ENCODE data around the gene SFMBT2.
"Not testable (repeated sequence)": the region's sequence is repeated elsewhere in the genome, so short reads cannot be mapped to it uniquely, and the experiment has no call there.

Gene SFMBT2

DNA sequence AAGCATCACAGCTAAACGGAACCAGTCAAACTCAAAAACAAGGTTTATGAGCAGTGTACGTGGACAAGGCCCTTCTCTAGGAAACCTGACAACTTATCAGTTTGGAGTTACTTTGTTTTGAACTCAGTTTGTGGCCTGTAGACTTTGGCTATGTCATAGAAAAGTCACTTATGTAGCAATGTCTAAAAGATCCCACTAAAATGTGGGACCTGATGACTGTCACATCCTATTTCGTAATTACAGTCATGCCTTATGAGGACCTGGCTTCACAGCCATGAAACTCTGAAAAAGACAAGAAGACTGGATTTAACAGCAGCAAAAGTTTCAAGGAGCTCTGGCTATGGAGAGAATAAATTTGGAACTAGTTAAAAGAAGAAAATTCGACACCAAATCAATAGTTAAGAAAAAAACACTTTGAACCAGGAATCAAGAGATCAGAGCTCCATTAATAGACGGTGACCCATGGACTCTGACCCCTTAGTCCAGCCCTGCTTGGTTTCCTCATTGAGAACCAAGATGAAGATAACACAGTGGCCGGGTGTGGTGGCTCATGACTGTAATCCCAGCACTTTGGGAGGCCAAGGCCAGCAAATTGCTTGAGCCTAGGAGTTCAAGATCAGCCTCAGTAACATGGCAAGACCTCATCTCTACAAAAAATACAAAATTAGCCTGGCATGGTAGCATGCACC lies 204.3 kb downstream of the SFMBT2 start:
- Histone ChIP-seq H3K9ac (ENCODE audit: low read length) (no peak overlapping the region), H3K36me3 (ENCODE audit: control insufficient read depth, insufficient read depth, low read length, severe bottlenecking) (no peaks in the 10 kb centered on the region), H3K4me3 (ENCODE audit: low read length) (no peak overlapping the region), H3K9me3 (ENCODE audit: control insufficient read depth, low read length) (no peaks in the 10 kb centered on the region), H3K27me3 (replicated peaks; ENCODE audit: control insufficient read depth, insufficient read depth, low read length) (no peaks in the 10 kb centered on the region), H3K4me1 (ENCODE audit: control insufficient read depth, insufficient read depth, low read length) (no peaks in the 10 kb centered on the region)
- DNase-seq (ENCODE audit: low read depth): no peak

DNA sequence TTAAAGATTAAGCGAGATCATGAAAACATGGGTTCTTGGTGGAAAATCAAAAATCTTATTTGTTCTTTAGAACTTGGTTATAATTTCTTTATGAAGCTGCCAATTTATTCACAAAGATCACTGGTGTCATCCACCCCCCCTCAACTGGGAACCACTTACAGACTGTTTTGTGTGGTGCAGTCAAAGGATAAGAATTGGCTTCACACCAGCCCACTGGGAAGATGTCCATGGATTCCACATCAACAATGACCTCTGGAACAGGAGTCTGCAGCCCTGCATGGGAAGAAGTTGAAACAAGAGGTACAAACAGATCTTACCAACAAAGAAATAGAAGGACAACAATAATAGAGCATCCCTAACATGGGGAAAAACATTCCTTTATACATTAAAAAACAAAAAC lies 205.2 kb downstream of the SFMBT2 start:
- H3K9ac ChIP-seq (ENCODE audit: low read length): no peak overlapping the region
- no peaks in the 10 kb centered on the region for H3K9me3 ChIP-seq (ENCODE audit: control insufficient read depth, low read length)
- no peaks in the 10 kb centered on the region for H3K27me3 ChIP-seq (replicated peaks; ENCODE audit: control insufficient read depth, insufficient read depth, low read length)
- no peak overlapping the region for H3K4me3 ChIP-seq (ENCODE audit: low read length)
- H3K36me3 ChIP-seq (ENCODE audit: control insufficient read depth, insufficient read depth, low read length, severe bottlenecking): no peaks in the 10 kb centered on the region
- no peak for DNase-seq (ENCODE audit: low read depth)
- no peaks in the 10 kb centered on the region for H3K4me1 ChIP-seq (ENCODE audit: control insufficient read depth, insufficient read depth, low read length)

DNA sequence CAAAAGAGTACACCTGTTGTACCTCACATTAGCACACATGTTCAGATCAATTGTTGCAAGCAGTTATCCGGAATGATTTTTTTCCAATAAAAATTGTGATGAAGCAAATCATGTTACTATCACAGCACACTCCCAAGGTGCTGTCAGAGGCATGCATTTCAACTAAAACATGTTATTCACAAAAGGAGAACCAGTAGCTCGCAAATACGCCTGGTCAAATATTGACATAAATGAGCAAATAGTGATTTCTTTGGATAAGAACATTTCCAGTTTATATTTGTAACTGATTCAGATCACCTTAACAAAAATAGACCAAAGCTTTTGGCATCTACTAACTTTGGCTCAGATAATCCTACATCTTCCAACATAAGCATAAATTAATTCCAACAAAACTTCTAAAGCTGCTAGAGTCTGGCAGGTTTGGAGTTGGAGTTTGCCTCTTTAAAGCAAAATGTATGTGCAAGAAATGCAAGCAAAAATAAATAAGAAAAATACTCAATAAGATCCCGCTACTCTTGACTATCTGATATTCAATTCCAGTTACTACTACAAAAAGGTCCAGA lies 208.0 kb downstream of the SFMBT2 start:
- Histone ChIP-seq H3K27me3 (replicated peaks; ENCODE audit: control insufficient read depth, insufficient read depth, low read length) (no peaks in the 10 kb centered on the region), H3K36me3 (ENCODE audit: control insufficient read depth, insufficient read depth, low read length, severe bottlenecking) (no peaks in the 10 kb centered on the region), H3K4me1 (ENCODE audit: control insufficient read depth, insufficient read depth, low read length) (no peaks in the 10 kb centered on the region)

DNA sequence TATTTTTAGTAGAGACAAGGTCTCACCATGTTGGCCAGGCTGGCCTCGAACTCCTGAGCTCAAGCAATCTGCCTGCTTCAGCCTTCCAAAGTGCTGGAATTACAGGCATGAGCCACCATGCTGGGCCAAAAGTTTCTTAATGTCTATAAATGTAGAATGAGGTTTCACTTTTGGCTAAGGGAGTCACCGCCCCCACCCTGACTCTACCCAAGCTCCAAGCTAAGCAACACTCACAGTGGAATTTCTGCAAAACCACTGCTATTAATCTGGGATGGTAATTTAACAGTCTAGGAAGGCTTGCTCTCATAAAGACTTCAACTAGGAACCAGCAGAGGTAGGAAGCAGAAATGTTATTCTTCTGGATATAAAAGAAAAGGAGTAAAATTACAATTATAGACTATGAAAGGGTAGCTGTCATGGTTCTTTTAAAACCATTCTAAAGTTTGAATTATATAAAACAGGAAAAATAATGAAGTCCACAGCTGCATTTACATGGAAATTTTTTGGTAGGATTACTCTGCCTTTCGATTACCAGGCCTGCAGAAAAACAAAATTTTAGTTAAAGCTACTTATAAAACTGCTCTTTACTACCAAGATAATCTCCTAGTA lies 211.6 kb downstream of the SFMBT2 start:
- no peaks in the 10 kb centered on the region for H3K27me3 ChIP-seq (replicated peaks; ENCODE audit: control insufficient read depth, insufficient read depth, low read length)
- no peak overlapping the region for H3K9ac ChIP-seq (ENCODE audit: low read length)
- H3K4me3 ChIP-seq (ENCODE audit: low read length): no peak overlapping the region
- H3K36me3 ChIP-seq (ENCODE audit: control insufficient read depth, insufficient read depth, low read length, severe bottlenecking): no peaks in the 10 kb centered on the region
- peaks cover 3% of the 10 kb centered on the region for H3K9me3 ChIP-seq (ENCODE audit: control insufficient read depth, low read length)
- DNase-seq (ENCODE audit: low read depth): no peak
- no peaks in the 10 kb centered on the region for H3K4me1 ChIP-seq (ENCODE audit: control insufficient read depth, insufficient read depth, low read length)

More for the DNA sequence above, 208.0 kb downstream of the SFMBT2 start:
- Histone ChIP-seq H3K9ac (ENCODE audit: low read length) (no peak overlapping the region), H3K4me3 (ENCODE audit: low read length) (no peak overlapping the region), H3K9me3 (ENCODE audit: control insufficient read depth, low read length) (no peaks in the 10 kb centered on the region)
- DNase-seq (ENCODE audit: low read depth): no peak

DNA sequence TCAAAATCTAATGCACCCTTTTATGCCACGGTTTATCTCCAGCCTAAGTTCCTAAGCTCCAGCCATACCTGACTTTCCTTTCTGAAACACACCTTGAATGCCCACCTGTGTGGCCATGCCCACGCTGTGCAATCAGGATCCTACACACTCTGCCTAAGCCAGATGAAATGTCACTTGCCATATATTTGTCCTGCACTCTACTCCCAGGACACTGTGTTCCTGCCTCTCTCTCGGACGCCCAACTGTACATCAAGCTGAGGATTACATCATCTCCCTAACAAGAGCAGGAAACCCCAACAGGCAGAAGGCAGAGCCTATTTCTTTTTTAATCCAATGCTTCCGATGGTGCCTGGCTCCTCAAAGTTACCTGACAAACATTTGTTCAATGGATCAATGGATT lies 214.6 kb downstream of the SFMBT2 start:
- H3K27me3 ChIP-seq (replicated peaks; ENCODE audit: control insufficient read depth, insufficient read depth, low read length): no peaks in the 10 kb centered on the region
- H3K36me3 ChIP-seq (ENCODE audit: control insufficient read depth, insufficient read depth, low read length, severe bottlenecking): no peaks in the 10 kb centered on the region
- H3K4me1 ChIP-seq (ENCODE audit: control insufficient read depth, insufficient read depth, low read length): peaks cover 5% of the 10 kb centered on the region
- DNase-seq (ENCODE audit: low read depth): no peak
- no peak overlapping the region for H3K4me3 ChIP-seq (ENCODE audit: low read length)
- H3K9me3 ChIP-seq (ENCODE audit: control insufficient read depth, low read length): peaks cover 3% of the 10 kb centered on the region
- no peak overlapping the region for H3K9ac ChIP-seq (ENCODE audit: low read length)

DNA sequence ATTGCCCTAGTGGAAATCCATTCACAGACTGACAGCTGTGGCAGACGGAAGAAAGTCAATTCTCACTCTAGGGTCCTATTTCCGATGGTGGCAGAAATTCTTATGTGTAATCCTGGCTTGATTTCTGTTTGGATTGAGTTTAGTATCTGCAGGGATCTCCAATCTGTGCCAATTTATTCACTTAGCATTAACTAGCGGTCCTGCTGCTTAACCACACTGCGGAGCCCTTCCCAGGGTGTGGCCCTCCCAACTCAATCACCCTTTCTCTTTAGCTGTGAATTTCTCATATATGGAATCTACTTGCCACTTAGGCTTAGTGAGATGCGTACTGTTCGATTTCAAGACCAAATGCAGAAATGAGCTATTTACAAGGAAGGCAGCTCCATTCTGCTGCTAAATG lies 215.7 kb downstream of the SFMBT2 start:
- Histone ChIP-seq H3K9ac (ENCODE audit: low read length) (no peak overlapping the region), H3K9me3 (ENCODE audit: control insufficient read depth, low read length) (peaks cover 3% of the 10 kb centered on the region), H3K27me3 (replicated peaks; ENCODE audit: control insufficient read depth, insufficient read depth, low read length) (no peaks in the 10 kb centered on the region), H3K4me3 (ENCODE audit: low read length) (no peak overlapping the region), H3K36me3 (ENCODE audit: control insufficient read depth, insufficient read depth, low read length, severe bottlenecking) (no peaks in the 10 kb centered on the region), H3K4me1 (ENCODE audit: control insufficient read depth, insufficient read depth, low read length) (peaks cover 5% of the 10 kb centered on the region)
- no peak for DNase-seq (ENCODE audit: low read depth)

DNA sequence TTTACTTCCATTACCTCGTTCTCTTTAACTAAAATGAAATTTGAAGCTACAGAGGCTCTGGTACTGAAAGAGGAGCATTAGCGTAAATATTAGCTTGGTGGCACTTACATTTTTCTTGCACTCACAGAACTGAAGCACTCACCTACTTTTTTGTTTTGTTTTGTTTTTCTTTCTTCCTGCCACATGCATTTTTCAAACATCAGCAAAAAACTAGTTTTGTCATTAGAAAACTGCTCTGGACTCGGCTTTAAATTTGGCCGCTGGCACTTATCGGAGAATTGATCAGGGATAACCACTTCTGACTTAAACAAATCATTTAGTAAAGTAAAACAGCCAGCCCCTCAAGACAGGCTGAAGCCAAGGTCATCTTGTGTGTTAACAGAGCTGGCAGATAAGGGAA lies 216.3 kb downstream of the SFMBT2 start:
- no peak overlapping the region for H3K4me3 ChIP-seq (ENCODE audit: low read length)
- no peaks in the 10 kb centered on the region for H3K36me3 ChIP-seq (ENCODE audit: control insufficient read depth, insufficient read depth, low read length, severe bottlenecking)
- peaks cover 3% of the 10 kb centered on the region for H3K9me3 ChIP-seq (ENCODE audit: control insufficient read depth, low read length)
- DNase-seq (ENCODE audit: low read depth): no peak
- H3K4me1 ChIP-seq (ENCODE audit: control insufficient read depth, insufficient read depth, low read length): peaks cover 5% of the 10 kb centered on the region
- no peak overlapping the region for H3K9ac ChIP-seq (ENCODE audit: low read length)
- H3K27me3 ChIP-seq (replicated peaks; ENCODE audit: control insufficient read depth, insufficient read depth, low read length): no peaks in the 10 kb centered on the region

DNA sequence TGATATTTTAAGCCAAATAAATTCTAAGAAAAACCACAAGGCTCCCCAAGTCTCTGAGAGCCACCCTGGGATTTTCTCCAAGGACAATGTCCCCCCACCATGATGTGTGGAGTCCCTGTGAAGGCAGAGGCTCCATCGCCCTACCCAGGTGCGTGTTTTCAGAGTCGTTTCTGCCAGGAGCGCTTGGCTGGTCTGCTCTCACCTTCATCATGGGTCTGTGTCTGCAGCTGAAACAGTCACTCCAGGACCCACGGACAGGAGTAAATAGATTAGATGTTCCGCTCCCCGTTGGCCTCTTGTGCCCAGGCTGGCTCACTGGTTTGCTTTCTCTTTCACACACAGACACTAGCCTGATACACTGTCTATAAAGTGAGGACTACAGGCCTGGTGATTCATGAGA lies 217.5 kb downstream of the SFMBT2 start:
- Histone ChIP-seq H3K27me3 (replicated peaks; ENCODE audit: control insufficient read depth, insufficient read depth, low read length) (no peaks in the 10 kb centered on the region), H3K4me3 (ENCODE audit: low read length) (no peak overlapping the region), H3K36me3 (ENCODE audit: control insufficient read depth, insufficient read depth, low read length, severe bottlenecking) (no peaks in the 10 kb centered on the region), H3K9ac (ENCODE audit: low read length) (no peak overlapping the region), H3K9me3 (ENCODE audit: control insufficient read depth, low read length) (peaks cover 3% of the 10 kb centered on the region), H3K4me1 (ENCODE audit: control insufficient read depth, insufficient read depth, low read length) (peaks cover 5% of the 10 kb centered on the region)
- no peak for DNase-seq (ENCODE audit: low read depth)

DNA sequence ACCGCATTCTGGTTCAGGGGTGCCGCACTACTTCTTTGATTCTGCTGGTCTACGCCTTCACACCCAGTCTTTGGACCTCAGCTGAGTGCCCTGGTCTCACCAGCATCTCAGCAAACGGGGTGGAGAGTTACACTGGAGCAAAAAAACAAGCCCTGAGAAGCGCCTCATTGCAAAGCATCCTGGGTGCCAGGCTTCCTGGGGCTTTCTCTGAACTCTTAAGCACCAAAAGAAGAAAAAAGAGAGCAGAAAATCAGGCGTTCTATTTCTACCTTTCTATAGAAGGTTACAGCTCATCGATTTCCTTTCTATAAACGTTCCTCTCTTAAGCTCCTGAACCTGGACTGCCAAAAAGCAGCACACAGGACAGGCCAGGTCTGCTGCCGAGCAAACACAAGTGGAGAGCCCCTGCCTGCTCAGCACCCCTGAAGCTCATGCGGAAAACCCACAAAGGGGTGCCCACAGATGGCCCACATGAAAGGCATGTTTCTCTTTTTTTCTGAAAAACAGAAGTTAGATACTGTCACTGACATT lies 217.9 kb downstream of the SFMBT2 start:
- Histone ChIP-seq H3K9ac (ENCODE audit: low read length) (no peak overlapping the region), H3K27me3 (replicated peaks; ENCODE audit: control insufficient read depth, insufficient read depth, low read length) (no peaks in the 10 kb centered on the region), H3K4me1 (ENCODE audit: control insufficient read depth, insufficient read depth, low read length) (peaks cover 5% of the 10 kb centered on the region), H3K36me3 (ENCODE audit: control insufficient read depth, insufficient read depth, low read length, severe bottlenecking) (no peaks in the 10 kb centered on the region), H3K9me3 (ENCODE audit: control insufficient read depth, low read length) (peaks cover 3% of the 10 kb centered on the region), H3K4me3 (ENCODE audit: low read length) (no peak overlapping the region)
- no peak for DNase-seq (ENCODE audit: low read depth)

DNA sequence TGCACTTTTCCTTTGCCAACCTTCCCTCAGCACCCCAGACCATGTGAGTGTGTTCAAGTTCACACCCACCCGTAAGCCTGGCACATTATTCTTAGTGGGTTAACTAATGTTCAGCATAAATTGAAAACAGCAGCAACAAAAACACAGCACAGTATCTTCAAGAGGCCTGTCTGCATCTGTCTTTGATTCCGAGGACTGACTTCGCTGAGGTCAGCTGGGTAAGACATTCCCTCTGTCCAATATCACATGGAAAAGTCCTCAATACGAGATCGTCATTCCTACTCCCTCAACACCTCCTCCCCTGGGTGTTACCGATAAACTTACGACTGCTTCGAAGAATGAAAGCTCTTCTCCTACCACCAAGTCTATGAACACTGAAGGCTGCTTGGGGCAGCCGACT lies 218.8 kb downstream of the SFMBT2 start:
- DNase-seq (ENCODE audit: low read depth): no peak

DNA sequence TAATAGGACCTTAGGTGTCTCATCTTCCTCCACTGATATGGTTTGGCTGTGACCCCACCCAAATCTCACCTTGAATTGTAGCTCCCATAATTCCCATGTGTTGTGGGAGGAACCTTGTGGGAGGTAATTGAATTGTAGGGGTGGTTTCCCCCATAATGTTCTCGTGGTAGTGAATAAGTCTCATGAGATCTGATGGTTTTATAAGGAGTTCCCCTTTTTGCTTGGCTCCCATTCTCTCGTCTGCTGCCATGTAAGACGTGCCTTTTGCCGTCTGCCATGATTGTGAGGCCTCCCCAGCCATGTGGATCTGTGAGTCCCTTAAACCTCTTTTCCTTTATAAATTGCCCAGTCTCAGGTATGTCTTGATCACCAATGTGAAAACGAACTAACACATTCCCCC lies 220.1 kb downstream of the SFMBT2 start:
- H3K4me3 ChIP-seq (ENCODE audit: low read length); DNase-seq (ENCODE audit: low read depth); H3K9ac ChIP-seq (ENCODE audit: low read length); H3K36me3 ChIP-seq (ENCODE audit: control insufficient read depth, insufficient read depth, low read length, severe bottlenecking); H3K4me1 ChIP-seq (ENCODE audit: control insufficient read depth, insufficient read depth, low read length); H3K27me3 ChIP-seq (replicated peaks; ENCODE audit: control insufficient read depth, insufficient read depth, low read length); H3K9me3 ChIP-seq (ENCODE audit: control insufficient read depth, low read length): not testable (repeated sequence)

More for the DNA sequence above, 218.8 kb downstream of the SFMBT2 start:
- H3K4me3 ChIP-seq (ENCODE audit: low read length): no peak overlapping the region
- no peaks in the 10 kb centered on the region for H3K27me3 ChIP-seq (replicated peaks; ENCODE audit: control insufficient read depth, insufficient read depth, low read length)
- no peak overlapping the region for H3K9ac ChIP-seq (ENCODE audit: low read length)
- no peaks in the 10 kb centered on the region for H3K36me3 ChIP-seq (ENCODE audit: control insufficient read depth, insufficient read depth, low read length, severe bottlenecking)
- peaks cover 5% of the 10 kb centered on the region for H3K4me1 ChIP-seq (ENCODE audit: control insufficient read depth, insufficient read depth, low read length)
- H3K9me3 ChIP-seq (ENCODE audit: control insufficient read depth, low read length): peaks cover 3% of the 10 kb centered on the region

Data from adipocyte (in vitro differentiated cells).